ENCODE data around the gene DYNC1I1. TPM values are rescaled to one million over a fixed set of nuclear protein-coding genes. Genes with fewer than 3 reads are reported as not detected.

The DYNC1I1 gene
- total RNA-seq, 1 donor from 2014 or later = 11.0 TPM

DNA sequence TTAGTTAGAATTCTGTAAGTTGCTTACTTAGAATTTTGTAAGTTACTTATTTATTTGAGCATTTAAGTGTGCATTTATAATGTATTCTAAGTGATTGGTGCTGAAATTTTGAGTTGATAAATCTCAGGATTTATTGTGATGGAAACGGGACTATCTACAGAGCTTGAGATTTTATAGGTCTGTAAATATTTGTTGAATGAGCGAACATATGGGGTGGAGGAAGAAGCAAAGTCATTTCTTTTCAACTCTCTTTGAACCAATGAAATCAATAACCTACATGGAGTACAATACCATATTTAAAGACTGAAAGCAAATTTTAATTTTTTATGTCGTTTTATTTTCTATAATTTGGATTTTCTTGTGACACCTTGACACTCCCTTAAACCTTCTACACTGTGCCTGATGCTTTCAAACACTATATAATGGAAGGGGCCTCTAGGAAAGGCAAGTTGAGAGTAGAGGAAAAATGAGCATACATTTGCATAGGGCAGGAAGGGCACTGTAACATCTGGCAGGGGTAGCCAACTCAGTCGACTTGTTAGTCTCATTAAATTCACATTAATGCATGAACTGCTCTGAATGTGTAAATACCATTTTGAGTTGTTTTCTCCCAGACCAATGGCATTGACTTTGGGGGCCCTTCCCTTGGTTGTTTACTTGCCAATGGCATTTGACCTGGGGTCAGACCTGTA is 204.2 kb downstream of the DYNC1I1 start:
- H3K9me3 Mint-ChIP-seq (ENCODE audit: unreplicated experiment) = no peaks in the 10 kb centered on the region

DNA sequence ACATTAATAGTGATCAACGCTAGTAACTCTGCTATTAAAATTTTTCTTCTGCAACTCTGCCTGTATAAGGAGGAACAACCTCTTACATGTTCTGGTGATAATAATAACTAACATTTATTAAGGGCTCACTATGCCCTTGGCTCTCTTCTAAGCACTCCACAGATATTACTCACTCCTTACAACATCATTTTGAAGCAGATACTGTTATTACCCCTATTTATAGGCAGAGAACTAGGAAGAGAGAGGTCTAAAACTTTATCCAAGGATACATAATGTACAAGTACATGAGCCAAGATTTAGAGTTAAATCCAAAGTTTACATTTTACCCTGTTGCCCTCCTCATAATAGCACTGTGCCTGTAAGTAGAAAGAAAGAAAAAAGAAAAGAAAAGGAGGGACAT is 205.6 kb downstream of the DYNC1I1 start:
- Mint-ChIP-seq H3K27ac (ENCODE audit: unreplicated experiment) (no peak overlapping the region), H3K36me3 (ENCODE audit: unreplicated experiment) (no peaks in the 10 kb centered on the region), H3K27me3 (ENCODE audit: unreplicated experiment) (no peaks in the 10 kb centered on the region), H3K4me1 (ENCODE audit: low read depth, unreplicated experiment) (no peaks in the 10 kb centered on the region), H3K4me3 (ENCODE audit: unreplicated experiment) (no peak overlapping the region), H3K9me3 (ENCODE audit: unreplicated experiment) (no peaks in the 10 kb centered on the region)
- TF ChIP-seq, protein P1, sequence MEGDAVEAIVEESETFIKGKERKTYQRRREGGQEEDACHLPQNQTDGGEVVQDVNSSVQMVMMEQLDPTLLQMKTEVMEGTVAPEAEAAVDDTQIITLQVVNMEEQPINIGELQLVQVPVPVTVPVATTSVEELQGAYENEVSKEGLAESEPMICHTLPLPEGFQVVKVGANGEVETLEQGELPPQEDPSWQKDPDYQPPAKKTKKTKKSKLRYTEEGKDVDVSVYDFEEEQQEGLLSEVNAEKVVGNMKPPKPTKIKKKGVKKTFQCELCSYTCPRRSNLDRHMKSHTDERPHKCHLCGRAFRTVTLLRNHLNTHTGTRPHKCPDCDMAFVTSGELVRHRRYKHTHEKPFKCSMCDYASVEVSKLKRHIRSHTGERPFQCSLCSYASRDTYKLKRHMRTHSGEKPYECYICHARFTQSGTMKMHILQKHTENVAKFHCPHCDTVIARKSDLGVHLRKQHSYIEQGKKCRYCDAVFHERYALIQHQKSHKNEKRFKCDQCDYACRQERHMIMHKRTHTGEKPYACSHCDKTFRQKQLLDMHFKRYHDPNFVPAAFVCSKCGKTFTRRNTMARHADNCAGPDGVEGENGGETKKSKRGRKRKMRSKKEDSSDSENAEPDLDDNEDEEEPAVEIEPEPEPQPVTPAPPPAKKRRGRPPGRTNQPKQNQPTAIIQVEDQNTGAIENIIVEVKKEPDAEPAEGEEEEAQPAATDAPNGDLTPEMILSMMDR (IDR thresholded peaks at IDR 0.05; ENCODE audit: partially characterized antibody, unreplicated experiment) = no peak
- no peak for DNase-seq

More for the DNA sequence above, 204.2 kb downstream of the DYNC1I1 start:
- TF ChIP-seq, protein P1 (IDR thresholded peaks at IDR 0.05; ENCODE audit: partially characterized antibody, unreplicated experiment) = no peak
- H3K27me3 Mint-ChIP-seq (ENCODE audit: unreplicated experiment) = peaks cover 2% of the 10 kb centered on the region
- H3K4me1 Mint-ChIP-seq (ENCODE audit: low read depth, unreplicated experiment) = no peaks in the 10 kb centered on the region
- DNase-seq = no peak
- H3K4me3 Mint-ChIP-seq (ENCODE audit: unreplicated experiment) = no peak overlapping the region
- no peak overlapping the region for H3K27ac Mint-ChIP-seq (ENCODE audit: unreplicated experiment)
- no peaks in the 10 kb centered on the region for H3K36me3 Mint-ChIP-seq (ENCODE audit: unreplicated experiment)

DNA sequence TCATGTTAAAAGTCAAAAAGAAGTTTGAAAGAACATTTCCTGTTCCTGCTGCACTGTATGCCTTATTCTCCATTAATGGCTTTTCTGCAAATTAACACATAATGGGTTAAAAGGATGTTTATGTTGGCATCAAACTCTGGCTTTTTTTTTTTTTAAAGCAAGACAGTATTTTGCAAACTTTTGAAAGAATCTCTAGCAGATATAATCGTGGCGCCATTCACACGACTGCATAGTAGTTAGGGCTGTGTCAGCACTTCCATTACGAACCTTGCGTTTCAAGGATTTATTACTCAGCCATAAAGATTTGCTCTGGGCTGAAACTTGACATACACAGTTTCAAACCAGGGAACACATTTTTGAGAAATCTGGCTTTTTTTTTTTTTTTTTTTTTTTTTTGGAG is 207.8 kb downstream of the DYNC1I1 start:
- no peaks in the 10 kb centered on the region for H3K4me1 Mint-ChIP-seq (ENCODE audit: low read depth, unreplicated experiment)
- H3K36me3 Mint-ChIP-seq (ENCODE audit: unreplicated experiment) = no peaks in the 10 kb centered on the region
- H3K27ac Mint-ChIP-seq (ENCODE audit: unreplicated experiment) = no peak overlapping the region
- TF ChIP-seq, protein P1 (IDR thresholded peaks at IDR 0.05; ENCODE audit: partially characterized antibody, unreplicated experiment) = no peak
- H3K27me3 Mint-ChIP-seq (ENCODE audit: unreplicated experiment) = no peaks in the 10 kb centered on the region
- no peak for DNase-seq
- no peaks in the 10 kb centered on the region for H3K9me3 Mint-ChIP-seq (ENCODE audit: unreplicated experiment)
- no peak overlapping the region for H3K4me3 Mint-ChIP-seq (ENCODE audit: unreplicated experiment)

DNA sequence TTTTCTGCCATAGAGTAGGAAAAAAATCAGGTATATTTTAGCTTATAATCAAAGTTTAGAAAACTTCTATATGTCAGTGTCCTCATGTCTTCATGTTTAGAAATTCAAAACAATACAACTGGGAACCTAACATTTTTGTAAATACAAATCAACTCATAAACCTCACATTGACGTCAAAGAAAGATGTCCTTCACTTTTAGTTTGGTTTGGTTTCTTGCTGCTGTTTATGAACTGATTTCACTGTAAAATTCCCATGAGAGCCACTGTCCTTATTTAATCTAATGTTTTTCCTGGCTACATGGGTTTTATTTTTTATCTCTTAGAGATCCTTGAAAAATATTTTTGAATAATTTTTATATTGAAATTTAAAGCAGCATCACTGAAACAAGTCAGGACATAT is 208.4 kb downstream of the DYNC1I1 start:
- no peaks in the 10 kb centered on the region for H3K9me3 Mint-ChIP-seq (ENCODE audit: unreplicated experiment)
- H3K4me1 Mint-ChIP-seq (ENCODE audit: low read depth, unreplicated experiment) = no peaks in the 10 kb centered on the region
- H3K36me3 Mint-ChIP-seq (ENCODE audit: unreplicated experiment) = no peaks in the 10 kb centered on the region
- no peaks in the 10 kb centered on the region for H3K27me3 Mint-ChIP-seq (ENCODE audit: unreplicated experiment)
- H3K4me3 Mint-ChIP-seq (ENCODE audit: unreplicated experiment) = no peak overlapping the region
- TF ChIP-seq, protein P1 (IDR thresholded peaks at IDR 0.05; ENCODE audit: partially characterized antibody, unreplicated experiment) = no peak
- H3K27ac Mint-ChIP-seq (ENCODE audit: unreplicated experiment) = no peak overlapping the region
- no peak for DNase-seq

DNA sequence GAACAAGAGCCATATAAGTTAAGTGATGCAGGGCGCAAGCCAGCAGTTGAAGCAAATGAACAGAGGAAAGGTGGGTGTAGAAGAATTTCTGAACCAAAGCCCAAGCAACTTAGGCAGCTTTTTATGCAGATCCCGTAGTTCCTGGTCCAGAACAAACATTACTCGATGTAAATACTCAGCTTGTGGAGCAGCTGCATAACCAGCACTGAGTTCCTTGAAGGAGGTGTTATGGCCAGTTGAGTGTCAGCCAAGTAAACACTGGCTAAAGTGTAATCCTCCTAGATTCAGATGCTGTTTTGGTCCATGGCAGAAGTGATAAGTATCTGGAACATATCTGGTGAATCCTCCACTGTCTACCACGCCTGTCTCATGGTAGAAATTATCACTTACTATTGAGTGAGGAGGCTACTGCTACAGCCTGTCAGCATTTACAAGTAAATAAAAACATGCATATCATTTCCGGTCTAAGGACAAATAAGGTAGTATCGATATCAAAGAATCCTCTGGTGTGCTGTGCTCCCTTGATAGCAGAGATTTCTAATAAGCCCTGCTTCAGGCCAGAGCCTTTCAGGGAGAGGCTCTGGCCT is 213.9 kb downstream of the DYNC1I1 start:
- DNase-seq = no peak
- H3K4me1 Mint-ChIP-seq (ENCODE audit: low read depth, unreplicated experiment) = no peaks in the 10 kb centered on the region
- no peaks in the 10 kb centered on the region for H3K36me3 Mint-ChIP-seq (ENCODE audit: unreplicated experiment)
- no peak overlapping the region for H3K27ac Mint-ChIP-seq (ENCODE audit: unreplicated experiment)
- TF ChIP-seq, protein P1 (IDR thresholded peaks at IDR 0.05; ENCODE audit: partially characterized antibody, unreplicated experiment) = no peak
- no peak overlapping the region for H3K4me3 Mint-ChIP-seq (ENCODE audit: unreplicated experiment)
- H3K27me3 Mint-ChIP-seq (ENCODE audit: unreplicated experiment) = no peaks in the 10 kb centered on the region
- H3K9me3 Mint-ChIP-seq (ENCODE audit: unreplicated experiment) = no peaks in the 10 kb centered on the region
